Hematopoietic multipotent progenitor cell (in vitro differentiated cells): ENCODE results near the gene PTPN6. TPM values are rescaled to one million over a fixed set of nuclear protein-coding genes. Genes with fewer than 3 reads are reported as not detected.

ENCODE experiments used
- DNase-seq, 3 donors: peaks; one replicate each; pipeline ENCODE4 v3.0.0-alpha.2; 2011 to 2015; ENCODE audit warnings: low read depth in 2 of 3, low spot score in 2 of 3
- total RNA-seq: library from RNA; depleted of rRNA; stranded (reverse); fragments of >200 nt; gene quantifications from one replicate; pipeline ENCODE4 v1.2.3, GENCODE V29; 2012

PTPN6 gene
- total RNA-seq, 1 donor, result 403 TPM

DNA sequence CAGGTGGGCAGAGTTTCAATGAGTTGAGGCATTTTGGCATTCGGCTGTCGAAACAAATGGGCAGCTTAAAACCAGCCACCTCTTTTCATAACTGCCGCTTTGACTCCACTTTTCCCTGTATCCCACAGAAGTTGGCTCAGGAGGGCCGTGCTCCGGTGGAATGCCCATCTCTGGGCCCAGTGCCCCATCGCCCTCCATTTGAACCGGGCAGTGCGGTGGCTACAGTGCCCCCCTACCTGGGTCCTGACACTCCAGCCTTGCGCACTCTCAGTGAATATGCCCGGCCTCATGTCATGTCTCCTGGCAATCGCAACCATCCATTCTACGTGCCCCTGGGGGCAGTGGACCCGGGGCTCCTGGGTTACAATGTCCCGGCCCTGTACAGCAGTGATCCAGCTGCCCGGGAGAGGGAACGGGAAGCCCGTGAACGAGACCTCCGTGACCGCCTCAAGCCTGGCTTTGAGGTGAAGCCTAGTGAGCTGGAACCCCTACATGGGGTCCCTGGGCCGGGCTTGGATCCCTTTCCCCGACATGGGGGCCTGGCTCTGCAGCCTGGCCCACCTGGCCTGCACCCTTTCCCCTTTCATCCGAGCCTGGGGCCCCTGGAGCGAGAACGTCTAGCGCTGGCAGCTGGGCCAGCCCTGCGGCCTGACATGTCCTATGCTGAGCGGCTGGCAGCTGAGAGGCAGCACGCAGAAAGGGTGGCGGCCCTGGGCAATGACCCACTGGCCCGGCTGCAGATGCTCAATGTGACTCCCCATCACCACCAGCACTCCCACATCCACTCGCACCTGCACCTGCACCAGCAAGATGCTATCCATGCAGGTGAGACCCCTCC lies 12.6 kb upstream of the PTPN6 start:
- no peak for DNase-seq

DNA sequence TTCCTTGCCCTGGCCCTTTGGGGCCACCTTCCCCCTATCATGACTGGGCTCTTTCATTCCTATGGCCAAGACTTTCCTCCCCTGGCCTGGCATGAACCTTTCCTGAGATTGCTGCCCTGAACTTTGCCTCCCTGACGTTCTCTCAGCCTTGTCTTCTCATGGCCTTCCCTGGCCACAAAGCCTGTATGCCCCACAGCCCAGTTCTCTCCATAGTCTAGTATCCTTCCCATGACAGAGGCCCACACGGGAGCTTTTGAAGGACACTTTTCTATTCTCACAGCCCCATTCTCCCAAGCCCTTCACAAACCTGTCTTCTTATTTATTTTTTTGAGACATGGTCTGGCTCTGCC lies 12.0 kb upstream of the PTPN6 start:
- no peak for DNase-seq

DNA sequence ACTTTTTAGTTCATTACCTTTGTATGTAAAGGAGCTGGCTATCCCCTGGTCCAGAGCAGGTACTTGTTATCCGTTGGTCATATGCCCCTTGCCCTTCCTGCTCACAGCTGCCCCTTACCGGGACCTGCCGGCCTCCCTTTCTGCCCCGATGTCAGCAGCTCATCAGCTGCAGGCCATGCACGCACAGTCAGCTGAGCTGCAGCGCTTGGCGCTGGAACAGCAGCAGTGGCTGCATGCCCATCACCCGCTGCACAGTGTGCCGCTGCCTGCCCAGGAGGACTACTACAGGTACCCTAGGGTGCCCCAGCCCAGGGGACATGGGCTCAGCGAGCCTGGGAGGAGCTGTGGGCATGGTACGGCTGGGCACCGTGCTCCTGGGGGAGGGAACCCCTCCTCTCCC lies 9.9 kb upstream of the PTPN6 start:
- DNase-seq, result no peak

DNA sequence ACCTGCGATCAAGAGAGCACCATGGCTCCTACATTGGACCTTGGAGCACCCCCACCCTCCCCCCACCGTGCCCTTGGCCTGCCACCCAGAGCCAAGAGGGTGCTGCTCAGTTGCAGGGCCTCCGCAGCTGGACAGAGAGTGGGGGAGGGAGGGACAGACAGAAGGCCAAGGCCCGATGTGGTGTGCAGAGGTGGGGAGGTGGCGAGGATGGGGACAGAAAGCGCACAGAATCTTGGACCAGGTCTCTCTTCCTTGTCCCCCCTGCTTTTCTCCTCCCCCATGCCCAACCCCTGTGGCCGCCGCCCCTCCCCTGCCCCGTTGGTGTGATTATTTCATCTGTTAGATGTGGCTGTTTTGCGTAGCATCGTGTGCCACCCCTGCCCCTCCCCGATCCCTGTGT lies 9.4 kb upstream of the PTPN6 start:
- no peak for DNase-seq

DNA sequence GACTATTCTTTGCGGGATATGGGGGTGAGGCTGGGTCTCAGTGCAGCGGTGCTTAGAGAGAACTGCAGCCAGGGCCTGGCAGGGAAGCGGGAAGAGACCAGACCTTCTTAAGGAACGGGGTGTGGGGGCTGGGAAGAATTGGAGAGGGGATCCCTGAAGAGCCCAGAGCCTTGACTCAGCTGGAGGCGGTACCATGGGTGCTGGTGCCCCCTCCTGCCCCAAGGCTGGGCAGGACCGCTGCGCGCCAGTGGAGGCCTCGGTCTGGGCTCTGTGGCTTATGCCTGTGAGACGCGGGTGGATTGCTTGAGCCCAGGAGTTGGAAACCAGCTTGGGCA lies 8.9 kb upstream of the PTPN6 start:
- DNase-seq, result no peak

DNA sequence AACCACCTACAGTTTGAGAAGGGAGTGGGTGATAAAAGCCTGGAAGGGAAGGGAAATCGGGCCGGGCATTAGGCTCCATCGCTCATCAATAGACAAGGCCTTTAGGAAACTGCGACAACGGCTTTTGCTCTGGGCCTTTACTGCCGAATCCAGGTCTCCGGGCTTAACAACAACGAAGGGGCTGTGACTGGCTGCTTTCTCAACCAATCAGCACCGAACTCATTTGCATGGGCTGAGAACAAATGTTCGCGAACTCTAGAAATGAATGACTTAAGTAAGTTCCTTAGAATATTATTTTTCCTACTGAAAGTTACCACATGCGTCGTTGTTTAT lies 7.8 kb upstream of the PTPN6 start:
- DNase-seq, result peak; percentile 77 to 96 (median 90)

DNA sequence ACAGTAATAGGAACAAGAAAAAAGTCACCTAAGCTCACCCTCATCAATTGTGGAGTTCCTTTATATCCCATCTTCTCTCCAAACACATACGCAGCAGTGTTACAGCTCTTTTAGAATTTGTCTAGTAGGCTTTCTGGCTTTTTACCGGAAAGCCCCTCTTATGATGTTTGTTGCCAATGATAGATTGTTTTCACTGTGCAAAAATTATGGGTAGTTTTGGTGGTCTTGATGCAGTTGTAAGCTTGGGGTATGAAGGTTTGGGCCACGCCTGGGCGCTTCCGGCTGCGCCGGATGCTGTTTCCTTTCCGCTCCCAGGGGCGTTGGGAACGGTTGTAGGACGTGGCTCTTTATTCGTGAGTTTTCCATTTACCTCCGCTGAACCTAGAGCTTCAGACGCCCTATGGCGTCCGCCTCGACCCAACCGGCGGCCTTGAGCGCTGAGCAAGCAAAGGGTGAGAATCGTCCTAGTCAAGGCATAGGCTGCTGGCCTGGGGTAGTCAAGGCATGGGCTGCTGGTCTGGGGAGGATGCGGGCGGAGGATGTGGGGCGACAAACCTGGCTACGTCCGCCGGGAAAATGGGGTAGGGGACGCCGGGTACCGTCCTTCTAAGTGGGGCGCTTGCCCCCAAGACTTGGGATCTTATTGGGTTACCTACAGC lies 7.3 kb upstream of the PTPN6 start, which contains the start of the genes C12orf57 and RNU7-1:
C12orf57 (plus strand) TSS at position 301 of the 659 bp plus-strand sequence; CDS start at position 401, 100 bp downstream.
RNU7-1 (plus strand) TSS at position 95 of the 659 bp plus-strand sequence.
- peak in 2 of 3 donors; percentile 81 to 89 for DNase-seq

DNA sequence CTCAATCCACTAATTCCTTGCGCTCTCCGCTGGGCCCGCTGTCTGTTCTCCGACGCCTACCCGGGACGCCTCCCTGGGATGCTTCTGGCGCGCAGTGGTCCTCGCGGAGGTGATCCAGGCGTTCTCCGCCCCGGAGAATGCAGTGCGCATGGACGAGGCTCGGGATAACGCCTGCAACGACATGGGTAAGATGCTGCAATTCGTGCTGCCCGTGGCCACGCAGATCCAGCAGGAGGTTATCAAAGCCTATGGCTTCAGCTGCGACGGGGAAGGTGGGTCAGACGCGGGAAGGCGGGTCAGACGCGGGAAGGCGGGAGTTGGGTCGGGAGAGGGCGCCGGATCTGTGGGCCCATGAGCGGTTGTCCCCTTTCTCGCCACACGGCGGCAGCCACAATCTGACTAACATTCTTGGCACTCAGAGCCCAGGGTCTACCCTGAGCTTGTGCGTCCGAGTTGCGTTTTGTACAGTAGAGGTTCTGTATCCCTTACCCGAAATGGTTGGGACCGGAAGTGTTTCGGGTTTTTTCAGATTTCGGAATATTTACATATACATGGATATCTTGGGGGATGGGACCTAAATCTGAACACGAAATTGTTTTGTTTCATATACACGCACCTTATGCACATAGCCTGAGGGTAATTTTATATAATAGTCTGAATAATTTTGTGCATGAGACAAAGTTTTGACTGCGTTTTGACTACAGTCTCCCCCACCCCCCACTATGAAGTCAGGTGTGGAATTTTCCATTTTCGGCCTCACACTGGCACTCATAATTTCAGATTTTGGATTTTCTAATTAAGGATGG lies 6.6 kb upstream of the PTPN6 start:
- DNase-seq, result peak; percentile 68 to 92 (median 88)

DNA sequence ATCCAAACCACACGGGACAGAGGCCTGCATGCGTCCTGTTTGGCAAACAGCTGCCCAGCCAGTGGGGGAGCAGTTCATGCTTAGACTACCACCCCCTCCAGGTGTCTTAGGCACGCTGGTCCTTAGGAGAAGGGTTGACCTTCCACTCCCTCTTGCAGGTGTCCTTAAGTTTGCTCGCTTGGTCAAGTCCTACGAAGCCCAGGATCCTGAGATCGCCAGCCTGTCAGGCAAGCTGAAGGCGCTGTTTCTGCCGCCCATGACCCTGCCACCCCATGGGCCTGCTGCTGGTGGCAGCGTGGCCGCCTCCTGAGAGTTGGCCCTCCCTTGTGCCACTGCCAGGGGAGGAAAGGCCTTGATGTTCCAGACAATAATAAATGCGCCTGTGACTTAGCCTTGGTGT lies 5.5 kb upstream of the PTPN6 start:
- DNase-seq, result no peak

DNA sequence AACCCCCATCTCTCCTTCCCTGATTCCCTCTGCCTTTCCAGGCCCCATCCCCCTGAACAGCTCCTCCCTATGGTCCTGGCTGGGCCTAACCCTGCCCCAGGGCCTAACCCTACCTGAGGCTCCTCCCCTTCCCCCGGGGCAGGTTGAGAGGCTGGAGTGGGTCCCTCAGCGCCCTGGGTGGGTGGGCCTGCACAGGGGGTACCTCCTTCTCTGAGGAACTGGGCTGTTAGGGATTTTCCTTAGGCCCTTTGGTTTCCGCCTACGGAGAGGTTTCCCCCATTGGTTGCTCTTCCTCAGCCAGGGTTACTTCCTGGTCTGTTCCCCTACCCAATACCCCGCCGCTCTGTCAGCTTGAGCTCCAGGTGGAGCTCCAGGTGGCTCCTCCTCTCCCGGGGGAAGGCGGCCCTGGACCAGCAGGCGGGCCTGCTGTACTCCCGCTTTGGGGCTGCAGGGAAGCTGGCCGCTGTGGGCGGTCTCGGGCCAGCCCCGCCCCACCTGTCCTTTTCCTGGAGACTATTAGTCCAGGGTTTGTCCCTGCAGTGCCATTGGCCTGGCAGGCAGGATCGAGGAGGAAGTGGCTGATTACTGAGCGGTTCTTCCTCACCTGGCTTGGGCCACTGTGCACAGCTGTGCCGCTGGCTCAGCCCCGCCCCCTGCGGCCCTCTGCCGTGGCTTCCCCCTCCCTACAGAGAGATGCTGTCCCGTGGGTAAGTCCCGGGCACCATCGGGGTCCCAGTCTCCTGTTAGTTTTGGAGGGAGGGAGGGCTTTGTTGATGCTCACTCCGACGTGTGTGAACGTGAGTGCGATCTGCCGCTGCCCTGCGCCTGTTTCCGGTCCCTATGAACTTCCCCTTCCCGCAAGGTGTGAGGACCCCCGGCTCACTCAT lies 4.9 kb upstream of the PTPN6 start:
- DNase-seq, result peak in 1 of 3 donors; percentile 46

DNA sequence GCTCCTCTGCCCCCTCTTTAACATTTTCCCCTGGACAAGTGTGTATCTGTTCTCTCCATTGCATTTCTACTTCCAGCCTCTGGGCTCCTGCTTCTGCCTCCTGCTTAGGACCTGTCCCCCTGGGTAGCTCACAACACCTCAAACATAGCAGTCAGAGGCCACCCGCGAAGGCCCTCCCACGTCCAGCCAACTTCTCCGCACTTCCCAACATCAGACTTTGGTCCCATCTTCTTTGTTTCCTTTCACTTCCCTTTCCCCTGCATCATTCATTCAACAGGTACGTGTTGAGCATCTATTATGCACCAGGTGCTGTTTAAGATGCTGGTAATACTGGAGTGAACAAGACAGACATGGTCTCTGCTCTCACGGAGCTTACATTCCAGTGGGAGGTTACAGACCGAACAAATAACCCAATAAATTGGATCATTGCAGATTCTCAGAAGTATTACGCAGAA lies 4.2 kb upstream of the PTPN6 start:
- no peak for DNase-seq

DNA sequence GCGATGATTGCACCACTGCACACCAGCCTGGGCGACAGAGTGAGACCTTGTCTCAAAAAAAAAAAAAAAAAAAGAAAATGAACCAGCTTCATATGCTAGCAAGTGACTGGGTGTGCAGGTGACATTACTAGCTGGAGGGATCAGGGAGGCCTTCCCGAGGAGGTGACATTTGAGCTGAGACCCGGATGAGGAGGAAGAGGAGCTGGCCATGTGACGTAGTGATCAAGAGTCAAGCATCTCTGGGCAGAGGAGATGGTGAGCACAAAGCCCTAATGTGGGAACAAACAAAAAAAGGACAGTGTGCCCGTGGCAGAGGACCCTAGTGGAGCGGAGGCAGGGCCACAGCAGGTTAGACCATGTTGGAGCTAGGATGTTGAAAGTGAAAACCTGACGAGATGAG lies 3.5 kb upstream of the PTPN6 start:
- no peak for DNase-seq

DNA sequence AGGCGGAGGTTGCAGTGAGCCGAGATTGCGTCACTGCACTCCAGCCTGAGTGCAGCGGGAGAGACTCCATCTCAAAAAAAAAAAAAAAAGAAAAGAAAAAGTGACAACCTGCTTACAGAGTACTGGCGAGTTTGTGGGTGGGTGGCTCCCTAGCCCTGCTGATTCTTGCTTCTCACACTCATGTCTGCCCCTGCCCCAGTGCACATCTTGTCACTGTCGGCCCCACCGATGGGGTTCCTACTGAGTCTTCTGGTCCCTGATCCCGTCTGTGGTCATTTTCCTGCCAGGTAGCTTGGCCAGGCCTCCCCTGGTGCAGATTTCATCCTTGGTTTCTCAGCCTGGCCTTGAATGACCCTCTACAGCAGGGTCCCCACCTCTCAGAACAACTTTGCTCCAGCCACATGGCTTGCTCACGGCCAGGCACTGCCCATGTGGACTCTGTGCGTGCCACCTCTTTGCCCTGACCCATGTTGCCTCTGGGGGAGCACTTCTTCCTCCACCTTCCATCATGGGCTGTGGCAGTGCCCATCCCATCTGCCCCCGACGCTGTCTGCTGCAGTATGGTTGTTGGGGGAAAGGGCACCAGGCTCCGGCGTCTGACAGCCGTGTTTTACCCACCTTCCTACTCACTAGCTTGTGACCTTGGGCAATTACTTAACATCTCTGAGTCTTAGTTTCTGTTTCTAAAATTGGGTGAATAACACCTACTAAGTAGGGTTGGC lies 2.1 kb upstream of the PTPN6 start:
- DNase-seq, result peak in 1 of 3 donors; percentile 46

DNA sequence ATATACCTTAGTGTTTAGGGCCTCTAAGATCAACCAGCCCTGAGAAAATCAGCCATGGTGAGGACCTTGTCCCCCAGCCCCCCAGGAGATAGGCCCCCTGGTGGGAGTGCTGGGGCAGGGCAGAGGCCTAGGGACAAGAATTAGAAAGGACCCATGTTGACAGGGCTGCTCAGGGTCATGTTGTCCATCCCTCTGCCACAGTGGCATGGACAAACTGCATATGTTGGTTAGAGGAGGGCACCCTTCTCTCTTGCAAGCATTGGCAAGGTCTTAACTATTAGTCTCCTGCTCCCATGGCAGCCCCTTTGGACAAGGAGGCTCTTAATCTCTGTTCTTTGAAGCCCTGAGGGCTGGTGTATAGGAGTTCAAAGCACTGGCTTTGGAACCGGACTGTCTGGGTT lies 755 bp upstream of the PTPN6 start:
- peak in 1 of 3 donors; percentile 66 for DNase-seq

DNA sequence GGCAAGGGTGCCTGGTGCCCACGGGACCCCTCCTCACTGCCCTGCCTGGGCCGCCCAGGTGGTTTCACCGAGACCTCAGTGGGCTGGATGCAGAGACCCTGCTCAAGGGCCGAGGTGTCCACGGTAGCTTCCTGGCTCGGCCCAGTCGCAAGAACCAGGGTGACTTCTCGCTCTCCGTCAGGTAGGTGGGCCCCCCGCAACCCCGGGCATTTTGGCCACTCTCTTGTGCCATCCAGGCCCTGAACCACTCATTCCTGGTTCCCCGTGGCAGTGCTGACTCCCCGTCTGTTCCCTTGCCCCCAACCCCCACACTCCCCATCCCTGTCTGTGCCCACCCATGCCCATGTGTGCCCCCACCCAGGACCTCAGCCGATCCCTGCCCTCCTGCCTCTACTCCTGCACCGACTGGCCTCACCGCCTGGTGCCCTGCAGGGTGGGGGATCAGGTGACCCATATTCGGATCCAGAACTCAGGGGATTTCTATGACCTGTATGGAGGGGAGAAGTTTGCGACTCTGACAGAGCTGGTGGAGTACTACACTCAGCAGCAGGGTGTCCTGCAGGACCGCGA lies 480 bp downstream of the PTPN6 start:
- DNase-seq, result no peak

DNA sequence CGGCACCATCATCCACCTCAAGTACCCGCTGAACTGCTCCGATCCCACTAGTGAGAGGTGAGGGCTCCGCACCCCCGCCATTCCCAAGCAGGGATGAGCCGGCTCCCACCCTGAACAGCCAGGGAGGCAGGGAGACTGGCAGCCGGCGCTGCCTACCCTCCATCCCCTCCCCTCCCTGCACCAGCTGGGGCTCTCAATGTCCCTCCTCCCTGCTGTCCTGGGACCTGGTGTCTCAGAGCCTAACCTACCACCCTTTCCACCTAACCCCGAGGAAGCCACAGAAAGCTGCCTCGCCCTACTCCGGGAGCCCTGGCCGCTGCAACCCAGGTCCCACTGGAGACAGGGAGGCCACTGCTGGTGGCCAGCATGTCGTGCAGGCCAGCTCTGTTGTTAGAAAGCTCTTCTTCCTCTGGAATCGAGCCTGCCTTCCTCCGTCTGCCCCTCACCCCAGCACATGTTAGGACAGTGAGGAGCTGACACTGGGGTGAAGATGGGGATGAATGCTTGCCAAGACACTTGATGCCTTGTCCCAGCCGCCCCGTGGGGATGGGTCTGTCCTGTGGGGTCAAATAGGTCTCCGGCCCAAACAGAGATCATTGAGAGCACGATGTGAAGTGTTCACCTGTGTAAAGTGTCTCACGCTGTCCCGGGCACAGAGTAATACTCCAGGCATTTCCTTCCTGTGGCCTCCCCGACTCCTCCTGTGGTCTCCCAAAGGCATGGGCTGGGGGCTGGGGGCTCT lies 1.1 kb downstream of the PTPN6 start:
- DNase-seq, result no peak

DNA sequence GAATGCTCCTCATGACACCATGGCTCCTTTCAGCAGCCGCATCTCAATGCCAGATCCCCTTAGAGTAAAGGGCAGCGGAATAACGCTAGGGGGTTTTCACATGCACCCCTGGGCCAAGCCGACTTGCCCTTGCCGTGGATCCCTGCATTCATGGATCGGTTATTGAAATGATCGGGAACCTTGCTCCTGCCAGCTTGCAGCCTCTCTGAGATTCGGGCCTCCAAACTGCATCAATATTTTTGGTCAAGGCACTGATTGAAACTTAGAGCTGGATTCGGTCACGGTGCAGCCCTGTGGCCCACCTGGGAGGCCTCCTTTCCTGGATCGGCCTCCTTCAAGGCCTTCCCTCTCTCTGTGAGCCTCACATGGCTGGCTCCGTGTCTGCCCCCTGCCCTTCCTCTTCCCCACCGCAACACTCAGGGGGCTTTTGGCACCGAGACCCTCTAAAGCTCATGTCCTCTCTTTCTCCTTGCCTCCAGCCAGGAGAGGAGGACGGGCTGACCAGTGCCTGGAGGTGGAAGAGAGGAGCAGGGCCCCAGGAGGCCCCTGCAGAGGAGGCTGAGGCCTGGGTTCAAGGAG lies 1.8 kb downstream of the PTPN6 start:
- DNase-seq, result no peak
